Retina (tissue), 1 donor: ENCODE results near the gene LSM2.

Experiments
- DNase-seq: peaks from one replicate; pipeline ENCODE4 v3.0.0-alpha.2; 2016

LSM2 gene

GRCh38 chr6:31775633-31776484 lies 30.9 kb downstream of the LSM2 start:
- no peak for DNase-seq

DNA sequence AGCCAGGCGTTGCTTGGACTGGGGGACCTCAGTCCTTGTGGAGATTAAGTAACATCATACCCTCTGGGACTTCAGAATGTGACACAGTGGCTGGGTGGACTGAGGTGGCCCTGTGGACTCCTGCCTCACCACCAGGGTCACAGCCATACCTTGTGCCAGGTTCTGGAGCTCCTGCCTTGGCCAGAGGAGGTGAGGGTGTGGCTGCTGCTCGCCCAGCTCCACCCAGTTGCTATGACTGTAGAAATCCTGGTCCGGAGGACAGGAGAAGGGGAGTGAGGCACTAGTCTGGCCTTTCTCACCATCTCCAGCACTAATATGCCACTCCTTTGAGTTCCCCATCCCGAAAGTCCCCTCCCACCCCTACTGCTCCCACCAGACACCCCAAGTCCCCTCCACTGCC lies 31.6 kb downstream of the LSM2 start:
- DNase-seq = no peak

DNA sequence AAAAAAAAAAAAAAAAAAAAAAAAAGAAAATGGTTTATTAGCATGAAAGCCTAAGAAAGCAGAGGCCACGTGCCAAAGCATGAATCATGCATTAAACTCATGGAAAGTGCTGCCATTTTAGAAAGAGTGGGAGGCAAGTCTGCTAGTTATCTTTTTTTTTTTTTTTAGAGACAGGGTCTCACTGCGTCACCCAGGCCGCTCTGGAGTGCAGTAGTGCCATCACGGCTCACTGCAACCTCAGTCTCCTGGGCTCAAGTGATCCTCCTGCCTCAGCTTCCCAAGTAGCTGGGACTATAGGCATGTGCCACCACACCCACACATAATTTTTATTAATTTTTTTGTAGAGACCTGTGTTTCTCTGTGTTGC lies 34.8 kb downstream of the LSM2 start:
- no peak for DNase-seq

DNA sequence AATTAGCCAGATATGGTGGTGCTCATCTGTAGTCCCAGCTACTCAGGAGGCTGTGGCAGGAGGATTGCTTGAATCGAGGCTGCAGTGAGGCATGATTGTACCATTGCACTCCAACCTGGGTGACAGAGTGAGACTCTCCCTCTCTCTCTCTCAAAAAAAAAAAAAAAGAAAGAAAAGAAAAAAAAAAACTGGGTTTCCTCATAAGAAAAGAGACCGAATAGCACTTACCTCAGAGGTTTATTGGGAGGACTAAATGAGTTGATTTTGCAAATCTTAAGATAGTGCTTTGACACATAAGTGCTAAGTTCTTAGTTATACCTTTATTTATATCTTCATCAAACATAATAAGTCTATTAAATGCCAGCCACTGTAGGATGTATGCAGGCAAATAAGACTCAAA lies 35.9 kb downstream of the LSM2 start:
- no peak for DNase-seq

DNA sequence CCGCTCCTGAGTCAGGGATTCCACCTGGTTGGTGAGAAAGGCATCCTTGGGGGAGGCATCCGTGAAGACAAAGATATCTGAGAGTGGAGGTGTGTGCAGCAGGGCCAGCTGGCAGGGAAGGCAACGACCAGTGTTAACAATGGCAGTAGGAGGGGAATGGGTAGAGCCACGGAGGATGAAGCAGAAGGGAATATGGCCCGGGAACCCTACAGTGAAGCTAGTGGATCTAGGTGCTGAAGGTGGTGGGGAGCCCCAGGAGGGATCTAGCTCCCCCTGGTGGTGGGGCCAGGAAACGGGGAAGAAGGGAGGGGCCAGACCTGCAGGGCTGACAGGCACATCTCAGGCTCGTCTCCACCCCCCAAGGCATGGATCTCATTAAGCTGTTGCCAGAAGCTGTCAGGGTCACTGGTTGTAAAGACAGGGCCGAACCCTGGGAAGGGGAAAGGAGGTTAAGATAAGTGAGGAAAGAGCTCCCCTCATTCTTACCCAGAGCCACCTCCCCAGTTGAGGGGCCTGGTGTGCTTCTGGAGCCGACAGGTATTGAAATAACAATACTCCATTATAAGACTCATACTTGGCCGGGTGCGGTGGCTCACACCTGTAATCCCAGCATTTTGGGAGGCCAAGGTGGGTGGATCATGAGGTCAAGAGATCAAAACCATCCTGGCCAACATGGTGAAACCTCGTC lies 36.9 kb downstream of the LSM2 start:
- DNase-seq = peak; percentile 29

GRCh38 chr6:31768363-31769257 lies 38.2 kb downstream of the LSM2 start:
- no peak for DNase-seq

DNA sequence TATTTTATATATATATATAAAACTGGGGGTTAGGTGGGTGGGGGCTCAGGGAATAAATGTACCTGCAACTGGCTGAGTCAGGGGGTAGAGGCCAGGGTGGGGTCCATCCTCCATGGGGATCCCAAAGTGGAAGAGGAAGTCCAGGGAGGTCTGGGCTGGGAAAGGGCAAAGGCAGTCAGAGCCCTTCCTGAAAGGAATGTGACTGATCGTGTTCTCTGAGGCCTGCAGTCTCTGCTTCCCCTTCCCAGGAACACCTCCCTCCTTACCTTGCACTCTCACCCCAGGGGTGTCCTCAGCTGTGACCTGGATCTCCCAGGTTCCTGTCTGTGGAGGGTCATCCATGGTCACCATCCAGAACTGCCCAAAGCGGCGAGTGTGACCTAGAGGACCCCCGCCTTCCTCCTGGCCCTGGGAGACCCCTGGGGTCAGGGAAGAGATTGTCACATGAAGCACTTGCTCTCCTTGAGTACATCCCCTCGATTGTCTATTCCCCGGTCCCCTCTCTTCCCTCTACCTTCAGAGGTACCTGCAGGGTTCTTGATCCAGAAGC lies 39.6 kb downstream of the LSM2 start:
- DNase-seq = no peak

DNA sequence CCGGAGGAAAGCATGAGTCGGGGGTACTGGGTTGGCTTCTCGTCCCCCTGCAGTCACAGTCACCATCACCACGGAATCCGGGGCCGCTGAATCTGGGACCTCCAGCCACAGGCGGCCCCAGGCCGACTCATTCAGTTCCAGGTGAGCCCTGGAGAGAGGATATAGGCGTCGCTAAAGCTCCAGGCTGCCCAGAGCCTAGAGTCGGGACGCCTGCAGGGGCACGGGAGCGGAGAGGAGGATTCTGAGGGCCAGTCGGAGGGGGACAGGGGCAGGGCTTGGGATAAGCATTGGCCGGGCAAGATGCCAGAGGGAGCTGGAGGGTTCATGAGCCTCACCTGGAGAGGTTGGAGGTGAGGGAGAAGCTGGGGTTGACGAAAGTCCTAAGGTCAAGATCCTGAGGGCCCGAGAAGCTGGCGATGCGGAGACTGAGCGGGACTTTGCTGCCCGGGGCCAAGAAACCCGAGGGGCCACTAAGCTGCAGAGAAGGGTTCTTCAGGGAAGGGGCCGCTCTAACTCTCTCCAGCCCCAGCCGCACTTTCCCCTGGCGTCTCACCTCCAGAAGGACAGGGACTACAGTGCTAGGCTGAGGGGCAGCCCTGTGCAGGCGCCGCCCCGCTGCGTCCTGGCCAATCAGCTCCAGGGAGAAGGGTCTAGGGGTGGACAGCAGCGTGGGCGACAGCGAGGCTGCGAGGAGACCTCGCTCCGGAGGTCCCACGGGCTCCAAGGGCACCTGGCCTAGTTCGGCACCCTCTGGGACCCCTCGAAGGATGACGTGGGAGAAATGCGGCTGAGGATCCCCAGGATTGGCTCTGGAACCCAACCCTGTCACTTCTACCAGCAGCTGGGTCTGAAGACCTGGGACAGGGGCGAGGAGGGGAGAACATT lies 40.6 kb downstream of the LSM2 start:
- DNase-seq = peak; percentile 79

DNA sequence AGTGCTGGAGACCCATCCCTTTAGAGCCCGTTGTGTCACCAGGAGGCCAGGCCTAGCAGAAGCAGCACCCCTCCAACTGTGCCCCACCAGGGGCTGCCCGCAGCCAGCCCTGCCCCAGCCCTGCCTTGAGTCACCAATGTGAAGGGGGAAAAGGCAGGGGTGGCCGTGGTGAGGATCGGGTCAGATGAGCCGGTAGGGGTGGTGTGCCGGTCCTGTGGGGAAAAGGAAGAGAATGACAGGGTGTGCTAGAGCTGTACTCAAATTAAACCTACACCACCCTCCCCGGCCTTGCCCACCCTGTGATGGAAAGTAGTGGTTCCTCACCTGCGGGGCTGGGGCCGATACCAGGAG lies 41.2 kb downstream of the LSM2 start:
- no peak for DNase-seq

DNA sequence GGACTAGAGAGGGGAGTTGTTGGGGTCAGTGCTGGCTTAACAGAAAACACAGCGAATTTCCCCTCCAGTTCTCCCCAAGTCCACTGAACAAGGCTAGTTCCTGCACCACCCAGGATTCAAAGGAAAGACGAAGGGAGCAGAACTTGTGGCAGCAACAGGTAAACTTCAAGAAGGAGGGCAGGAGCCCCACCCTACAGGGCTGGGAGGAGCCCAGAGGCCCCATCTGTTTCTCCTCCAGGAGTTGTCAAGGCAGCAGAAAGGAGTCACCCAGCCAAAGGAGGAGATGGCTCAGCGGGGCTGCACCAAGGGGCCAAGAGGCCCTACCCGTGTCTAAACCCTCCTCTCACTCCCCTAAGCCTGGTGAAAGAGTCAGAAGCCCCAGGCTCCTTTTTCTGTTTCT lies 42.6 kb downstream of the LSM2 start:
- DNase-seq = no peak

DNA sequence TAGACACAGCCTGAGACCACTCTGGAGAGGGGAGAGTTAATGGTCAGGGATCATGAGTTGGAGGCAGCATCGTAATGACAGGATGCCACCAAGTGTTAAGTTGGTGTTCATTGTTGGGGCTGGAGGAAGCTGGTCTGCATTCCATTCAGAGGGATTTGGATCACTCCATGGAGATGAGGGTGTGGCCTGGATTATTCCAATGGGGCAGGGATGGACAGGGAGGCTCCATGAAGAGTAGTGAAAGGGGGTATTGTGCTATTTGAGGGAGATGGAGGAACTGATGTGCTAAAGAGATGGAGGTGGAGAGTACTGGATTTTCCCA lies 43.2 kb downstream of the LSM2 start:
- peak; percentile 84 for DNase-seq

- DNase-seq = no peak
Measured at GRCh38 chr6:31762878-31763618, 43.7 kb downstream of the LSM2 start.

GRCh38 chr6:31762356-31762755 lies 44.4 kb downstream of the LSM2 start, which contains the start of gene SAPCD1:
Gene SAPCD1, plus strand, starts transcription at chr6:31762656. Its CDS starts 399 bp downstream, at chr6:31763055.
- no peak for DNase-seq

- DNase-seq = no peak
Measured at GRCh38 chr6:31761343-31761742, 45.4 kb downstream of the LSM2 start.

DNA sequence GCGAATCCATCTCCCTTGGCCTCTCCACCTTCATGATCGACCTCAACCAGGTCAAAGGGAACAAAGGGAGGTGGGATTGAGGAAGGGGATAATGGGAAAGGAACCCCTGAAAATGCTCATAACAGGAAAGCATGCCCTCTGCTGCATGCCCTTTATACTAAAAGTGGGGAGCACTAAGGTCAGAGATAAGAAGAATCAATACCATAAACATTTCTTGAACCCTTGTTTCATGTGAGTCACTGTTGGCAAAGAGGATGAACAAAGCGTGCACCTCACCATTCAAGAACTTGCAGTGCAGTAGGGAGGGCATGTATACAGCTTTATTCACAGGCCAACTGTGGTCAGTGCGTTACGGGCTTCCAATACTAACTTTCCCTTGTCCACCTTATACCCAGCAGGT lies 46.0 kb downstream of the LSM2 start:
- no peak for DNase-seq

DNA sequence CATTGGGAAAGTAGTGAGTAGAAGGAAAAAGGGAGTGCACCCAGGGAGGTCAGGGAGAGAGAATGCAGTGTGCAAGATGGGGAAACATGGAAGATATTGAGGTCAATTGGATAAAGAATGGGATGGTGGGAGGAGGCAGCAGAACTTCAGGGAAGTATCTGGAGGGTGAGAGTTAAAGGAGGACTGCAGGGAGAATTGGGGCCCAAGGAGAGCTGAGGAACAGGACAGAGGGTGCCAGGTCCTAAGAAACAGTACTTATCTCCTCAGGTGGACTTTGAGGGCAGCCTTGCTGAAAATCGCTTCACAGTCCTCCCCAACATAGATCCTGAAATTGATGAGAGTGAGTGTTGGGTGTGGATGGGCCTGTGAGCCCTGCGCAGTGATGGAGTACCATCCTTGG lies 48.5 kb downstream of the LSM2 start:
- no peak for DNase-seq

- DNase-seq = no peak
Measured at GRCh38 chr6:31752739-31753319, 53.9 kb downstream of the LSM2 start.

DNA sequence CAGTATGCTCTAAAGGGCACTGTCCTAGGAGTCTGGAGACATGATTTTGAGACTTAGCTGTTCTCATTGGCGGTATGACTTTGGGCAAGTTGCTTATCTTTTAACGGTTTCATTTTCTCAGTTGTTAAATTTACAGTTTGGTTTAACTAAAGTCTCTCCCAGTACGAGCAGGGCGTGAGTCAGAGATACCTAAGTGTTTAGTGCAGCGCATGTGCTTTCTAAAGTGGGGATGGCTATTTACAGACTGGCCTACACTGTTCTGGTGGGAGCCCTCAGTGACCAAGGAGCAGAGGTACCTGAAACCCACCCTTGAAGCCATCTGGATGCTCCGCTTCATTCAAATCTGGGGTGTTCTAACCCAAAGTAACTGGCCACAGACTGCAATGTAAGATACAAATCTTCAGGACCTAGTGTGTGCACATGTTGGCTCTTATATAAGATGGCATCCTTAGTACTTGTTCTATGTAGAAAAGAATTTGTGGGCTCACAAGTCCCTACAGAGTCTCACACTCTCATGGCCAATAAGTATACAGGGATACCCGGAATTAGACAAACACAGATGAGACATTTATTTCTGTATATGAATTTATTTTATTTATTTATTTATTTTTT lies 56.2 kb downstream of the LSM2 start:
- no peak for DNase-seq

GRCh38 chr6:31749301-31750036 lies 57.3 kb downstream of the LSM2 start:
- DNase-seq = no peak
